K562 (cell line): Measurements from ENCODE around the gene COL23A1. TPM values are rescaled to one million over a fixed set of nuclear protein-coding genes. Genes with fewer than 3 reads are reported as not detected.

ENCODE experiments used
- ATAC-seq: fragments of 200-7000 bp; cut with Tn5 transposase; 3 replicates; pipeline ENCODE4 v1.9.1; 2020; ENCODE audit warnings: moderate library complexity
- BruUV-seq: library from RNA; stranded (reverse); fragments of 400-500 nt; replicated peaks from 2 replicates; lab custom pipeline; 2021; lab: Mats Ljungman, UMichigan
- CTCF ChIA-PET: fragments of 300-600 bp; formaldehyde crosslinking; extraction: SDS; loops from one replicate; lab custom pipeline; 2021; ENCODE audit warnings: low intra/inter-chr PET ratio; lab: Yijun Ruan, JAX
- POLR2A ChIA-PET: fragments of 300-600, 350-650 bp; sonication (Branson Sonifier 250); formaldehyde crosslinking; extraction: SDS; loops from one replicate; lab custom pipeline; 2021; ENCODE audit warnings: antibody characterized with exemption, inconsistent platforms; lab: Yijun Ruan, JAX
- DNase-seq, 4 experiments: peaks; one replicate each; pipeline versions ENCODE4 v3.0.0 to v3.0.0-alpha.2; 2011 to 2018; ENCODE audit warnings: low spot score in 3 of 4, mixed read lengths in 3 of 4; ENCODE audit errors: extremely low read depth in 1 of 4
- FAIRE-seq: peaks from 2 replicates; lab custom pipeline; 2011; peaks lifted over from hg19 to GRCh38; lab: Jason Lieb, UNC
- H2AFZ ChIP-seq: 2 replicates; pipeline ENCODE4 v1.6.0; 2011; ENCODE audit warnings: low read depth, low read length, control low read depth, inconsistent platforms
- H3K27ac ChIP-seq: fragments of 200-600 bp; 3 replicates; pipeline ENCODE4 v1.8.0; 2011; ENCODE audit warnings: low read depth, mild to moderate bottlenecking, control low read depth, inconsistent platforms, low read length, moderate library complexity, mixed read lengths; ENCODE audit errors: extremely low read depth
- H3K27me3 ChIP-seq, 2 experiments: fragments of 300-600 bp in 1 of 2; 2 replicates in 1 of 2; 3 replicates in 1 of 2; pipeline versions ENCODE4 v1.6.0 to v1.8.0; 2011; ENCODE audit warnings: inconsistent platforms in 2 of 2, low read length in 2 of 2, mild to moderate bottlenecking in 1 of 2, mixed read lengths in 1 of 2, moderate library complexity in 1 of 2; ENCODE audit not compliant: control insufficient read depth in 2 of 2, insufficient read depth in 2 of 2
- H3K36me3 ChIP-seq: fragments of 300-600 bp; 3 replicates; pipeline ENCODE4 v1.8.0; 2011; ENCODE audit warnings: mild to moderate bottlenecking, low read length, inconsistent platforms; ENCODE audit not compliant: control insufficient read depth, insufficient read depth
- H3K4me1 ChIP-seq, 2 experiments: fragments of 200-600 bp in 1 of 2; replicated peaks in 1 of 2; 2 replicates in 1 of 2; 3 replicates in 1 of 2; pipeline versions ENCODE4 v1.5.1 to v1.8.0; 2011; ENCODE audit warnings: inconsistent platforms in 2 of 2, low read length in 2 of 2, mild to moderate bottlenecking in 1 of 2, mixed read lengths in 1 of 2, moderate library complexity in 1 of 2; ENCODE audit not compliant: control insufficient read depth in 2 of 2, insufficient read depth in 2 of 2
- H3K4me2 ChIP-seq: 2 replicates; pipeline ENCODE4 v1.6.1; 2011; ENCODE audit warnings: low read length, control low read depth, inconsistent platforms, mixed read lengths; ENCODE audit not compliant: insufficient read depth
- H3K4me3 ChIP-seq: fragments of 200-600 bp; sonication (generic), shearing (Covaris generic); 2 replicates; pipeline ENCODE4 v1.5.1; 2016; ENCODE audit warnings: control low read depth, inconsistent platforms
- H3K79me2 ChIP-seq: fragments of 200-600 bp; 3 replicates; pipeline ENCODE4 v1.8.0; 2011; ENCODE audit warnings: low read length, inconsistent platforms; ENCODE audit not compliant: control insufficient read depth, insufficient read depth
- H3K9ac ChIP-seq, 2 experiments: 2 replicates each; pipeline versions ENCODE4 v1.6.0 to v1.6.1; 2011; ENCODE audit warnings: low read depth in 2 of 2, low read length in 2 of 2, control low read depth in 1 of 2, inconsistent platforms in 1 of 2, mild to moderate bottlenecking in 1 of 2, mixed read lengths in 1 of 2; ENCODE audit not compliant: insufficient read depth in 1 of 2
- H3K9me1 ChIP-seq: one replicate; pipeline ENCODE4 v1.6.0; 2011; ENCODE audit warnings: inconsistent platforms, mild to moderate bottlenecking, low read length, moderate library complexity; ENCODE audit not compliant: control insufficient read depth, insufficient read depth
- H3K9me3 ChIP-seq: replicated peaks from 2 replicates; pipeline ENCODE4 v1.5.1; 2011; ENCODE audit warnings: low read depth, low read length, inconsistent platforms; ENCODE audit not compliant: control insufficient read depth, insufficient read depth
- H4K20me1 ChIP-seq: replicated peaks from 2 replicates; pipeline ENCODE4 v1.6.1; 2011; ENCODE audit warnings: low read length, inconsistent platforms, mixed read lengths; ENCODE audit not compliant: control insufficient read depth, insufficient read depth
- ARID1B ChIP-seq: fragments of 450-650 bp; IDR thresholded peaks from 2 replicates; pipeline ENCODE4 v1.6.1; 2016; ENCODE audit warnings: antibody characterized with exemption, mild to moderate bottlenecking, inconsistent platforms
- CC2D1A ChIP-seq: fragments of 450-650 bp; IDR thresholded peaks from 2 replicates; pipeline ENCODE4 v1.6.1; 2017; ENCODE audit warnings: mild to moderate bottlenecking
- CREB3L1 ChIP-seq: fragments of 450-650 bp; IDR thresholded peaks from 2 replicates; pipeline ENCODE4 v1.6.1; 2014; ENCODE audit warnings: low read depth, mild to moderate bottlenecking, moderate library complexity, borderline replicate concordance
- DPF2 ChIP-seq: fragments of 450-650 bp; IDR thresholded peaks from 2 replicates; pipeline ENCODE4 v1.6.1; 2016
- ETV1 ChIP-seq: fragments of 450-650 bp; conservative IDR thresholded peaks from 2 replicates; pipeline ENCODE4 v1.6.1; 2016; ENCODE audit warnings: missing genetic modification characterization, control low read depth, low read depth, missing compliant biosample characterization
- HDAC1 ChIP-seq, 2 experiments: fragments of 450-650 bp; IDR thresholded peaks; 2 replicates each; pipeline ENCODE4 v1.6.1; 2016 to 2017; ENCODE audit warnings: inconsistent platforms in 1 of 2, mild to moderate bottlenecking in 1 of 2, moderate library complexity in 1 of 2
- NR2C1 ChIP-seq, 2 experiments: fragments of 450-650 bp; IDR thresholded peaks; 2 replicates each; pipeline ENCODE4 v1.6.1; 2017; ENCODE audit warnings: mild to moderate bottlenecking in 2 of 2, antibody characterized with exemption in 1 of 2, inconsistent platforms in 1 of 2, missing compliant biosample characterization in 1 of 2, missing genetic modification characterization in 1 of 2
- PPARD ChIP-seq: fragments of 250-450 bp; sonication (Bioruptor Pico); IDR thresholded peaks from 2 replicates; pipeline ENCODE4 v1.8.0; 2022; ENCODE audit warnings: inconsistent platforms, mild to moderate bottlenecking, moderate library complexity
- SMARCC2 ChIP-seq: fragments of 450-650 bp; IDR thresholded peaks from 2 replicates; pipeline ENCODE4 v1.6.1; 2017; ENCODE audit warnings: antibody characterized with exemption, moderate library complexity, mild to moderate bottlenecking, low read depth
- TCF15 ChIP-seq: fragments of 250-450 bp; sonication (Bioruptor Pico); IDR thresholded peaks from 2 replicates; pipeline ENCODE4 v1.8.0; 2022; ENCODE audit warnings: moderate library complexity, mild to moderate bottlenecking, inconsistent platforms
- XRCC3 ChIP-seq: fragments of 450-650 bp; IDR thresholded peaks from 2 replicates; pipeline ENCODE4 v1.6.1; 2017; ENCODE audit warnings: mild to moderate bottlenecking, moderate library complexity
- ZC3H8 ChIP-seq: fragments of 450-650 bp; IDR thresholded peaks from 2 replicates; pipeline ENCODE4 v1.6.1; 2017
- ZNF449 ChIP-seq: fragments of 250-450 bp; sonication (Bioruptor Pico); IDR thresholded peaks from 2 replicates; pipeline ENCODE4 v1.8.0; 2022; ENCODE audit warnings: moderate library complexity, mild to moderate bottlenecking, inconsistent platforms
- ZNF507 ChIP-seq: conservative IDR thresholded peaks from 2 replicates; pipeline ENCODE4 v1.6.1; 2017; ENCODE audit warnings: missing genetic modification characterization, missing compliant biosample characterization
- ZNF79 ChIP-seq: fragments of 250-450 bp; sonication (Bioruptor Pico); IDR thresholded peaks from 2 replicates; pipeline ENCODE4 v1.4.0; 2020; ENCODE audit warnings: low read depth, mild to moderate bottlenecking, moderate library complexity
- ZSCAN32 ChIP-seq: fragments of 450-650 bp; formaldehyde crosslinking; IDR thresholded peaks from 2 replicates; pipeline ENCODE4 v1.4.0; 2020; ENCODE audit warnings: mild to moderate bottlenecking, moderate library complexity
- WGBS: fragments of 100-300 bp; shearing (Covaris generic); methylation state at CpG from one replicate; pipeline ENCODE4 v1.1.6; 2016; ENCODE audit warnings: low coverage, mixed read lengths; ENCODE audit not compliant: insufficient coverage; ENCODE audit errors: missing lambda C conversion rate; 5-methylcytosine and 5-hydroxymethylcytosine counted together
- in situ Hi-C: fragments of 300-500 bp; cut with MboI; formaldehyde crosslinking; loops from 4 replicates; pipeline ENCODE4 v1.15.0; 2018; ENCODE audit warnings: inconsistent platforms, mixed read lengths
- intact Hi-C: fragments of 100-400 bp; cut with micrococcal nuclease; formaldehyde crosslinking; loops from 2 replicates; pipeline ENCODE4 v1.14.2; 2022
- polyA plus RNA-seq, 8 experiments: library from polyadenylated mRNA; depleted of rRNA in 4 of 8; stranded (reverse) in 5 of 8; unstranded in 3 of 8; fragments of >200 nt; fragmentation: Nextera tagmentation in 2 of 8; fragmentation: Illumina TruSeq in 1 of 8; extraction: Ambion mirVana in 2 of 8; extraction: Trizol in 1 of 8; gene quantifications; 2 replicates each; pipeline versions ENCODE4 v1.2.1 to v1.2.3, GENCODE V29; 2011 to 2014; ENCODE audit warnings: inconsistent platforms in 1 of 8, missing spikeins in 1 of 8
- total RNA-seq, 7 experiments: library from RNA; depleted of rRNA in 6 of 7; stranded (reverse); fragments of >200 nt in 6 of 7; fragmentation: Illumina TruSeq in 2 of 7; extraction: Trizol in 2 of 7; gene quantifications; 2 replicates each; pipeline versions ENCODE4 v1.2.1 to v1.2.3, GENCODE V29; 2011 to 2021; ENCODE audit warnings: low replicate concordance in 1 of 7
- TF ChIP-seq, protein P1 (sequence below), 2 experiments: fragments of 450-650 bp in 1 of 2; sonication (generic) in 1 of 2; formaldehyde crosslinking; conservative IDR thresholded peaks; 2 replicates each; pipeline versions ENCODE4 v1.4.0 to v1.8.1; 2020 to 2022; ENCODE audit warnings: mild to moderate bottlenecking in 1 of 2, missing genetic modification reagents in 1 of 2

The COL23A1 gene
- total and polyA plus RNA-seq, 9 of the 15 experiments (the other 6 are each of a cell fraction or from before 2014, with no cell fraction given) = 0.09 TPM; not detected in 8

- TF ChIP-seq, protein P1, sequence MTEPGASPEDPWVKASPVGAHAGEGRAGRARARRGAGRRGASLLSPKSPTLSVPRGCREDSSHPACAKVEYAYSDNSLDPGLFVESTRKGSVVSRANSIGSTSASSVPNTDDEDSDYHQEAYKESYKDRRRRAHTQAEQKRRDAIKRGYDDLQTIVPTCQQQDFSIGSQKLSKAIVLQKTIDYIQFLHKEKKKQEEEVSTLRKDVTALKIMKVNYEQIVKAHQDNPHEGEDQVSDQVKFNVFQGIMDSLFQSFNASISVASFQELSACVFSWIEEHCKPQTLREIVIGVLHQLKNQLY (CRISPR knock-in tag; conservative IDR thresholded peaks at IDR 0.05) = no peak
- TF ChIP-seq TCF15 (CRISPR knock-in tag) (no peak), ZSCAN32 (no peak), SMARCC2 (no peak), PPARD (CRISPR knock-in tag) (no peak), ZNF449 (CRISPR knock-in tag) (no peak), DPF2 (no peak), ZNF79 (no peak), CC2D1A (no peak)
Measured at GRCh38 chr5:178265746-178266145, 324.4 kb downstream of the COL23A1 start (continued).

GRCh38 chr5:178264044-178264443 lies 326.1 kb downstream of the COL23A1 start:
- no peak for FAIRE-seq
- peaks cover 8 to 52% of the 10 kb centered on the region in 2 experiments; a peak in 3 of 5 replicates for H3K27me3 ChIP-seq

More at GRCh38 chr5:178264044-178264443, 326.1 kb downstream of the COL23A1 start:
- intact Hi-C loops (no loop called here), in situ Hi-C loops (no loop called here)
- H3K9me3 ChIP-seq = no peaks in the 10 kb centered on the region
- ChIA-PET CTCF (no interaction called here), POLR2A (no interaction called here)
- no peaks in the 10 kb centered on the region for H3K79me2 ChIP-seq
- ATAC-seq = no peak
- WGBS = 12% methylated on average over 4 of the region's 4 CpGs
- no peak for TF ChIP-seq XRCC3
- TF ChIP-seq CREB3L1 = no peak
- TF ChIP-seq ZNF449 (CRISPR knock-in tag) = no peak
- TF ChIP-seq ARID1B = no peak
- TF ChIP-seq NR2C1 (IDR thresholded peaks at IDR 0.05) = no peak
- TF ChIP-seq NR2C1 (tag; IDR thresholded peaks at IDR 0.05) = no peak
- no peak for TF ChIP-seq HDAC1 (IDR thresholded peaks at IDR 0.05)
- no peak for TF ChIP-seq ETV1 (tag)
- no peak for TF ChIP-seq ZNF507 (tag)
- no peak for TF ChIP-seq ZC3H8
- no peak for DNase-seq
- H3K4me2 ChIP-seq = no peak overlapping the region
- H2AFZ ChIP-seq = no peak overlapping the region
- peaks cover 0 to 7% of the 10 kb centered on the region in 2 experiments; a peak in 2 of 5 replicates for H3K4me1 ChIP-seq
- BruUV-seq = no TSS peak
- H3K4me3 ChIP-seq = no peak overlapping the region
- no peaks in the 10 kb centered on the region for H3K9me1 ChIP-seq
- H3K36me3 ChIP-seq = no peaks in the 10 kb centered on the region
- no peaks in the 10 kb centered on the region for H4K20me1 ChIP-seq
- H3K9ac ChIP-seq = no peak overlapping the region
- H3K27ac ChIP-seq = no peak overlapping the region
